ENCODE results near the gene TPCN2.
A peak's percentile ranks its signal among the peaks of the same experiment; 100 is the strongest.

Gene TPCN2

GRCh38 chr11:69120096-69120875 is 71.6 kb downstream of the TPCN2 start:
- H3K9ac ChIP-seq (ENCODE audit: low read depth in 1 of 2, low read length in 2 of 2): no peak overlapping the region
- H3K27me3 ChIP-seq (ENCODE audit: control insufficient read depth in 2 of 2, insufficient read depth in 2 of 2, low read length in 2 of 2): no peaks in the 10 kb centered on the region
- H3K4me3 ChIP-seq (ENCODE audit: low read length in 2 of 2): no peak overlapping the region
- no peaks in the 10 kb centered on the region for H3K9me3 ChIP-seq (ENCODE audit: control insufficient read depth in 2 of 2, low read length in 2 of 2)
- H3K27ac ChIP-seq (ENCODE audit: low read depth in 2 of 2, low read length in 2 of 2): no peak overlapping the region
- H3K4me1 ChIP-seq (ENCODE audit: control insufficient read depth in 2 of 2, insufficient read depth in 2 of 2, low read length in 2 of 2): peaks cover 17 to 28% of the 10 kb centered on the region in 2 donors
- H3K36me3 ChIP-seq (ENCODE audit: control insufficient read depth in 2 of 2, insufficient read depth in 2 of 2, low read length in 2 of 2): no peaks in the 10 kb centered on the region

- no peak overlapping the region for H3K9ac ChIP-seq (ENCODE audit: low read depth in 1 of 2, low read length in 2 of 2)
- H3K27ac ChIP-seq (ENCODE audit: low read depth in 2 of 2, low read length in 2 of 2): no peak overlapping the region
Measured at GRCh38 chr11:69121021-69121420, 72.3 kb downstream of the TPCN2 start.

GRCh38 chr11:69121621-69122325 is 73.0 kb downstream of the TPCN2 start:
- no peaks in the 10 kb centered on the region for H3K27me3 ChIP-seq (ENCODE audit: control insufficient read depth in 2 of 2, insufficient read depth in 2 of 2, low read length in 2 of 2)
- H3K9ac ChIP-seq (ENCODE audit: low read depth in 1 of 2, low read length in 2 of 2): no peak overlapping the region
- no peak overlapping the region for H3K4me3 ChIP-seq (ENCODE audit: low read length in 2 of 2)
- no peaks in the 10 kb centered on the region for H3K36me3 ChIP-seq (ENCODE audit: control insufficient read depth in 2 of 2, insufficient read depth in 2 of 2, low read length in 2 of 2)
- H3K4me1 ChIP-seq (ENCODE audit: control insufficient read depth in 2 of 2, insufficient read depth in 2 of 2, low read length in 2 of 2): peaks cover 14 to 20% of the 10 kb centered on the region in 2 donors
- no peaks in the 10 kb centered on the region for H3K9me3 ChIP-seq (ENCODE audit: control insufficient read depth in 2 of 2, low read length in 2 of 2)
- peak overlapping the region; percentile 38 to 61 for H3K27ac ChIP-seq (ENCODE audit: low read depth in 2 of 2, low read length in 2 of 2)

More at GRCh38 chr11:69121021-69121420, 72.3 kb downstream of the TPCN2 start:
- peaks cover 14 to 20% of the 10 kb centered on the region in 2 donors for H3K4me1 ChIP-seq (ENCODE audit: control insufficient read depth in 2 of 2, insufficient read depth in 2 of 2, low read length in 2 of 2)
- H3K36me3 ChIP-seq (ENCODE audit: control insufficient read depth in 2 of 2, insufficient read depth in 2 of 2, low read length in 2 of 2): no peaks in the 10 kb centered on the region
- H3K4me3 ChIP-seq (ENCODE audit: low read length in 2 of 2): no peak overlapping the region
- no peaks in the 10 kb centered on the region for H3K27me3 ChIP-seq (ENCODE audit: control insufficient read depth in 2 of 2, insufficient read depth in 2 of 2, low read length in 2 of 2)
- no peaks in the 10 kb centered on the region for H3K9me3 ChIP-seq (ENCODE audit: control insufficient read depth in 2 of 2, low read length in 2 of 2)

GRCh38 chr11:69122326-69122629 is 73.5 kb downstream of the TPCN2 start:
- no peaks in the 10 kb centered on the region for H3K9me3 ChIP-seq (ENCODE audit: control insufficient read depth in 2 of 2, low read length in 2 of 2)
- no peaks in the 10 kb centered on the region for H3K27me3 ChIP-seq (ENCODE audit: control insufficient read depth in 2 of 2, insufficient read depth in 2 of 2, low read length in 2 of 2)
- peak overlapping the region; percentile 38 to 61 for H3K27ac ChIP-seq (ENCODE audit: low read depth in 2 of 2, low read length in 2 of 2)
- peak overlapping the region; percentile 41 to 47 for H3K4me3 ChIP-seq (ENCODE audit: low read length in 2 of 2)
- H3K36me3 ChIP-seq (ENCODE audit: control insufficient read depth in 2 of 2, insufficient read depth in 2 of 2, low read length in 2 of 2): no peaks in the 10 kb centered on the region
- peak overlapping the region in 1 of 2 donors; percentile 40 for H3K9ac ChIP-seq (ENCODE audit: low read depth in 1 of 2, low read length in 2 of 2)
- peaks cover 14 to 20% of the 10 kb centered on the region in 2 donors for H3K4me1 ChIP-seq (ENCODE audit: control insufficient read depth in 2 of 2, insufficient read depth in 2 of 2, low read length in 2 of 2)

- Histone ChIP-seq H3K9me3 (ENCODE audit: control insufficient read depth in 2 of 2, low read length in 2 of 2) (no peaks in the 10 kb centered on the region), H3K27me3 (ENCODE audit: control insufficient read depth in 2 of 2, insufficient read depth in 2 of 2, low read length in 2 of 2) (no peaks in the 10 kb centered on the region), H3K9ac (ENCODE audit: low read depth in 1 of 2, low read length in 2 of 2) (peak overlapping the region in 1 of 2 donors; percentile 40), H3K4me3 (ENCODE audit: low read length in 2 of 2) (peak overlapping the region; percentile 41 to 47), H3K27ac (ENCODE audit: low read depth in 2 of 2, low read length in 2 of 2) (peak overlapping the region; percentile 38 to 61), H3K36me3 (ENCODE audit: control insufficient read depth in 2 of 2, insufficient read depth in 2 of 2, low read length in 2 of 2) (no peaks in the 10 kb centered on the region), H3K4me1 (ENCODE audit: control insufficient read depth in 2 of 2, insufficient read depth in 2 of 2, low read length in 2 of 2) (peaks cover 14 to 20% of the 10 kb centered on the region in 2 donors)
Measured at GRCh38 chr11:69122630-69123431, 74.1 kb downstream of the TPCN2 start.

- Histone ChIP-seq H3K9me3 (ENCODE audit: control insufficient read depth in 2 of 2, low read length in 2 of 2) (no peaks in the 10 kb centered on the region), H3K4me3 (ENCODE audit: low read length in 2 of 2) (no peak overlapping the region), H3K9ac (ENCODE audit: low read depth in 1 of 2, low read length in 2 of 2) (no peak overlapping the region), H3K4me1 (ENCODE audit: control insufficient read depth in 2 of 2, insufficient read depth in 2 of 2, low read length in 2 of 2) (peaks cover 14 to 20% of the 10 kb centered on the region in 2 donors), H3K27me3 (ENCODE audit: control insufficient read depth in 2 of 2, insufficient read depth in 2 of 2, low read length in 2 of 2) (no peaks in the 10 kb centered on the region), H3K27ac (ENCODE audit: low read depth in 2 of 2, low read length in 2 of 2) (peak overlapping the region; percentile 38 to 61), H3K36me3 (ENCODE audit: control insufficient read depth in 2 of 2, insufficient read depth in 2 of 2, low read length in 2 of 2) (no peaks in the 10 kb centered on the region)
Measured at GRCh38 chr11:69123593-69124545, 75.1 kb downstream of the TPCN2 start.

GRCh38 chr11:69125861-69126260 is 77.1 kb downstream of the TPCN2 start:
- Histone ChIP-seq H3K9me3 (ENCODE audit: control insufficient read depth in 2 of 2, low read length in 2 of 2) (no peaks in the 10 kb centered on the region), H3K4me1 (ENCODE audit: control insufficient read depth in 2 of 2, insufficient read depth in 2 of 2, low read length in 2 of 2) (peaks cover 14 to 20% of the 10 kb centered on the region in 2 donors), H3K27me3 (ENCODE audit: control insufficient read depth in 2 of 2, insufficient read depth in 2 of 2, low read length in 2 of 2) (no peaks in the 10 kb centered on the region), H3K4me3 (ENCODE audit: low read length in 2 of 2) (no peak overlapping the region), H3K9ac (ENCODE audit: low read depth in 1 of 2, low read length in 2 of 2) (no peak overlapping the region), H3K27ac (ENCODE audit: low read depth in 2 of 2, low read length in 2 of 2) (no peak overlapping the region), H3K36me3 (ENCODE audit: control insufficient read depth in 2 of 2, insufficient read depth in 2 of 2, low read length in 2 of 2) (no peaks in the 10 kb centered on the region)

GRCh38 chr11:69126286-69126685 is 77.6 kb downstream of the TPCN2 start:
- H3K4me1 ChIP-seq (ENCODE audit: control insufficient read depth in 2 of 2, insufficient read depth in 2 of 2, low read length in 2 of 2): peaks cover 14 to 20% of the 10 kb centered on the region in 2 donors
- no peak overlapping the region for H3K4me3 ChIP-seq (ENCODE audit: low read length in 2 of 2)
- H3K27ac ChIP-seq (ENCODE audit: low read depth in 2 of 2, low read length in 2 of 2): no peak overlapping the region
- no peaks in the 10 kb centered on the region for H3K27me3 ChIP-seq (ENCODE audit: control insufficient read depth in 2 of 2, insufficient read depth in 2 of 2, low read length in 2 of 2)
- no peak overlapping the region for H3K9ac ChIP-seq (ENCODE audit: low read depth in 1 of 2, low read length in 2 of 2)
- no peaks in the 10 kb centered on the region for H3K36me3 ChIP-seq (ENCODE audit: control insufficient read depth in 2 of 2, insufficient read depth in 2 of 2, low read length in 2 of 2)
- H3K9me3 ChIP-seq (ENCODE audit: control insufficient read depth in 2 of 2, low read length in 2 of 2): no peaks in the 10 kb centered on the region

- Histone ChIP-seq H3K27ac (ENCODE audit: low read depth in 2 of 2, low read length in 2 of 2) (no peak overlapping the region), H3K36me3 (ENCODE audit: control insufficient read depth in 2 of 2, insufficient read depth in 2 of 2, low read length in 2 of 2) (no peaks in the 10 kb centered on the region), H3K4me3 (ENCODE audit: low read length in 2 of 2) (no peak overlapping the region), H3K27me3 (ENCODE audit: control insufficient read depth in 2 of 2, insufficient read depth in 2 of 2, low read length in 2 of 2) (no peaks in the 10 kb centered on the region), H3K9me3 (ENCODE audit: control insufficient read depth in 2 of 2, low read length in 2 of 2) (no peaks in the 10 kb centered on the region), H3K4me1 (ENCODE audit: control insufficient read depth in 2 of 2, insufficient read depth in 2 of 2, low read length in 2 of 2) (peaks cover 11 to 19% of the 10 kb centered on the region in 2 donors), H3K9ac (ENCODE audit: low read depth in 1 of 2, low read length in 2 of 2) (no peak overlapping the region)
Measured at GRCh38 chr11:69127081-69127850, 78.5 kb downstream of the TPCN2 start.

Measured in mucosa of rectum (tissue), 2 donors.